GM23338 (cell line): Measurements from ENCODE around the gene SLC38A8. TPM values are rescaled to one million over a fixed set of nuclear protein-coding genes. Genes with fewer than 3 reads are reported as not detected.

Experiments used
- ATAC-seq: fragments of 200-7000 bp; cut with Tn5 transposase; 3 replicates; pipeline ENCODE4 v1.9.1; 2020
- DNase-seq: peaks from one replicate; pipeline ENCODE4 v3.0.0-alpha.2; 2015; ENCODE audit warnings: low spot score
- H2AFZ ChIP-seq: fragments of 200-600 bp; sonication (generic); 2 replicates; pipeline ENCODE4 v1.8.0; 2016; ENCODE audit warnings: antibody characterized with exemption, mild to moderate bottlenecking, moderate library complexity
- H3F3A ChIP-seq: fragments of 200-600 bp; sonication (generic); replicated peaks from 2 replicates; pipeline ENCODE4 v1.8.0; 2017; ENCODE audit warnings: antibody characterized with exemption, mixed run types, low read depth
- H3K27ac ChIP-seq: fragments of 200-600 bp; sonication (generic); 2 replicates; pipeline ENCODE4 v1.6.1; 2016; ENCODE audit warnings: low read depth
- H3K27me3 ChIP-seq: fragments of 200-600 bp; sonication (generic); 2 replicates; pipeline ENCODE4 v1.8.0; 2016; ENCODE audit warnings: mild to moderate bottlenecking, mixed run types, moderate library complexity; ENCODE audit not compliant: insufficient read depth
- H3K36me3 ChIP-seq: fragments of 200-600 bp; sonication (generic); 2 replicates; pipeline ENCODE4 v1.8.0; 2016; ENCODE audit warnings: mild to moderate bottlenecking; ENCODE audit not compliant: insufficient read depth
- H3K4me1 ChIP-seq: fragments of 200-600 bp; sonication (generic); 2 replicates; pipeline ENCODE4 v1.8.0; 2016; ENCODE audit warnings: mild to moderate bottlenecking, moderate library complexity; ENCODE audit not compliant: insufficient read depth
- H3K4me2 ChIP-seq: fragments of 200-600 bp; sonication (generic); 2 replicates; pipeline ENCODE4 v1.7.1; 2017; ENCODE audit warnings: mixed run types
- H3K4me3 ChIP-seq: fragments of 200-600 bp; sonication (generic); 2 replicates; pipeline ENCODE4 v1.6.1; 2016; ENCODE audit warnings: mixed run types
- H3K79me2 ChIP-seq: fragments of 200-600 bp; sonication (generic); replicated peaks from 2 replicates; pipeline ENCODE4 v1.8.0; 2017; ENCODE audit warnings: mild to moderate bottlenecking; ENCODE audit not compliant: insufficient read depth
- H3K9me2 ChIP-seq: fragments of 200-600 bp; sonication (generic); 2 replicates; pipeline ENCODE4 v1.8.0; 2017; ENCODE audit not compliant: insufficient read depth
- H4K20me1 ChIP-seq: fragments of 200-600 bp; sonication (generic); replicated peaks from 2 replicates; pipeline ENCODE4 v1.8.0; 2017; ENCODE audit warnings: mild to moderate bottlenecking; ENCODE audit not compliant: insufficient read depth
- H3K27ac Mint-ChIP-seq: 2 replicates; pipeline ENCODE4 v1.8.0; 2020; ENCODE audit warnings: inconsistent platforms, mild to moderate bottlenecking, moderate library complexity, mixed read lengths
- H3K27me3 Mint-ChIP-seq: 3 replicates; pipeline ENCODE4 v1.8.0; 2022; ENCODE audit warnings: low read depth, mild to moderate bottlenecking, moderate library complexity, mixed read lengths, inconsistent platforms; ENCODE audit not compliant: insufficient read depth, poor library complexity
- H3K36me3 Mint-ChIP-seq: 3 replicates; pipeline ENCODE4 v1.8.0; 2021; ENCODE audit warnings: low read depth, mild to moderate bottlenecking, inconsistent platforms, moderate library complexity, mixed read lengths
- H3K4me1 Mint-ChIP-seq: 3 replicates; pipeline ENCODE4 v1.8.0; 2020; ENCODE audit warnings: mild to moderate bottlenecking, inconsistent platforms, mixed read lengths
- H3K4me3 Mint-ChIP-seq: 3 replicates; pipeline ENCODE4 v1.8.0; 2021; ENCODE audit warnings: moderate library complexity, mild to moderate bottlenecking, inconsistent platforms, mixed read lengths
- H3K9me3 Mint-ChIP-seq: 3 replicates; pipeline ENCODE4 v1.8.0; 2020; ENCODE audit warnings: moderate library complexity, mild to moderate bottlenecking, inconsistent platforms, mixed read lengths
- CREB1 ChIP-seq: fragments of 250-450 bp; sonication (Bioruptor Pico); IDR thresholded peaks from 2 replicates; pipeline ENCODE4 v1.5.0; 2020; ENCODE audit warnings: low read depth, mild to moderate bottlenecking, moderate library complexity
- CTCF ChIP-seq, 2 experiments: fragments of 200-600 bp in 1 of 2; sonication (generic) in 1 of 2; conservative IDR thresholded peaks; 2 replicates each; pipeline versions ENCODE4 v1.5.1 to v1.6.1; 2016 to 2017; ENCODE audit warnings: antibody characterized with exemption in 2 of 2, low read depth in 2 of 2, mild to moderate bottlenecking in 2 of 2, moderate library complexity in 1 of 2
- ETS1 ChIP-seq: IDR thresholded peaks from 2 replicates; pipeline ENCODE4 v1.6.1; 2016; ENCODE audit warnings: antibody characterized with exemption
- EZH2 ChIP-seq: fragments of 200-600 bp; sonication (generic); IDR thresholded peaks from one replicate; pipeline ENCODE4 v1.8.0; 2017; ENCODE audit warnings: antibody characterized with exemption, mild to moderate bottlenecking, low read depth; ENCODE audit not compliant: unreplicated experiment
- EZH2phosphoT487 ChIP-seq: fragments of 200-600 bp; sonication (generic); IDR thresholded peaks from one replicate; pipeline ENCODE4 v1.8.1; 2018; ENCODE audit warnings: antibody characterized with exemption; ENCODE audit not compliant: unreplicated experiment
- JUNB ChIP-seq: IDR thresholded peaks from one replicate; pipeline ENCODE4 v1.6.1; 2016; ENCODE audit warnings: antibody characterized with exemption; ENCODE audit not compliant: unreplicated experiment
- NANOG ChIP-seq: IDR thresholded peaks from 2 replicates; pipeline ENCODE4 v1.6.1; 2016; ENCODE audit warnings: antibody characterized with exemption, borderline replicate concordance
- POLR2AphosphoS5 ChIP-seq: IDR thresholded peaks from 2 replicates; pipeline ENCODE4 v1.6.1; 2016; ENCODE audit warnings: antibody characterized with exemption, low read depth
- REST ChIP-seq: IDR thresholded peaks from one replicate; pipeline ENCODE4 v1.6.1; 2018; ENCODE audit warnings: antibody characterized with exemption; ENCODE audit not compliant: unreplicated experiment
- STAT1 ChIP-seq: IDR thresholded peaks from one replicate; pipeline ENCODE4 v1.6.1; 2016; ENCODE audit warnings: antibody characterized with exemption; ENCODE audit not compliant: unreplicated experiment
- ZNF114 ChIP-seq: fragments of 250-450 bp; sonication (Bioruptor Pico); IDR thresholded peaks from 2 replicates; pipeline ENCODE4 v1.5.0; 2020; ENCODE audit warnings: mild to moderate bottlenecking, moderate library complexity
- ZNF331 ChIP-seq: fragments of 250-450 bp; sonication (Bioruptor Pico); IDR thresholded peaks from 2 replicates; pipeline ENCODE4 v1.5.0; 2020; ENCODE audit warnings: low read depth, mild to moderate bottlenecking, moderate library complexity
- ZNF462 ChIP-seq: fragments of 250-450 bp; sonication (Bioruptor Pico); IDR thresholded peaks from 2 replicates; pipeline ENCODE4 v1.5.0; 2020; ENCODE audit warnings: mild to moderate bottlenecking, moderate library complexity
- polyA plus RNA-seq: library from polyadenylated mRNA; unstranded; fragments of >200 nt; fragmentation: Nextera tagmentation; extraction: Ambion mirVana; gene quantifications from 2 replicates; pipeline ENCODE4 v1.2.1, GENCODE V29; 2016
- total RNA-seq: library from RNA; depleted of rRNA; stranded (reverse); fragments of >200 nt; shearing (Covaris generic); gene quantifications from 2 replicates; pipeline ENCODE4 v1.2.3, GENCODE V29; 2014

The SLC38A8 gene
- total and polyA plus RNA-seq, 2 experiments from 2014 or later = not detected

GRCh38 chr16:84049403-84050060, 6.9 kb upstream of the SLC38A8 start (continued):
- TF ChIP-seq REST = no peak
- no peak for TF ChIP-seq ZNF331
- no peak for TF ChIP-seq JUNB
- no peak for TF ChIP-seq STAT1
- TF ChIP-seq ZNF114 (CRISPR knock-in tag) = no peak
- TF ChIP-seq EZH2phosphoT487 = no peak
- TF ChIP-seq EZH2 = no peak
- no peak for TF ChIP-seq CREB1

- ATAC-seq (no peak), DNase-seq (no peak)
- H3K4me1 ChIP-seq = no peaks in the 10 kb centered on the region; the same call in 1 of the 2 replicates
- no peak overlapping the region for H3K4me2 ChIP-seq
- no peaks in the 10 kb centered on the region for H3K27me3 ChIP-seq
- Mint-ChIP-seq H3K27me3 (peaks cover 13% of the 10 kb centered on the region), H3K36me3 (peaks cover 23% of the 10 kb centered on the region), H3K27ac (no peak overlapping the region), H3K4me3 (no peak overlapping the region), H3K9me3 (no peaks in the 10 kb centered on the region; the same call in 1 of the 3 replicates), H3K4me1 (peaks cover 5% of the 10 kb centered on the region; the same call in 2 of the 3 replicates)
- H3K9me2 ChIP-seq = no peaks in the 10 kb centered on the region
- no peak overlapping the region for H3K4me3 ChIP-seq
- no peak overlapping the region for H3K27ac ChIP-seq
- H4K20me1 ChIP-seq = no peaks in the 10 kb centered on the region
- H2AFZ ChIP-seq = no peak overlapping the region
- H3F3A ChIP-seq = no peaks in the 10 kb centered on the region
- no peaks in the 10 kb centered on the region for H3K79me2 ChIP-seq
- no peaks in the 10 kb centered on the region for H3K36me3 ChIP-seq
- TF ChIP-seq CTCF (conservative IDR thresholded peaks at IDR 0.05; ENCODE audit: low read depth in 2 of 2) (no peak), NANOG (no peak), ETS1 (no peak), EZH2 (no peak), POLR2AphosphoS5 (no peak), JUNB (no peak), ZNF462 (CRISPR knock-in tag) (no peak), ZNF114 (CRISPR knock-in tag) (no peak)
Observed at GRCh38 chr16:84048871-84049270, 6.3 kb upstream of the SLC38A8 start.
